ENCODE data around the gene USP22.

DNA sequence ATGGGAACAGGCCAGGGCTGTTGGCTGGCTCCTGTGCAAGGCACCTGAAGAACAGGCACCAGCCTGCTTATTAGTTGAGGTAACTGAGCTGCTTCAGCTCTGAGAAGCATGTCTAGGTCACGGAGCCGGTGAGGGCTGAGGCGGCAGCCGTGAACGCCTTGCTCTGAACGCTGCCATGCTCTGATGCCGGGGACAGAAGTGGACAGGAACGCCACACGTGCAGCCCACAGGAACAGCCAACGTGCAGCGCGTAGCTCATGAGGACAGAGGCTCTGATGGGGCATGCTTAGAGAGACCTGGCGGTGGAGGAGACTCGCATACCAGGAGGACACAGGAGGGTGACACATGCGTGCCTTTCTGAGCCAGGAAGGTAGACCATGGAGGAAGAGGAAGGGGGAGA is 25.6 kb downstream of the USP22 start:
- TF ChIP-seq CTCF (IDR thresholded peaks at IDR 0.05) = no peak
- TF ChIP-seq POLR2A (IDR thresholded peaks at IDR 0.05) = no peak

Data from esophagus squamous epithelium (tissue), 4 donors.